Measurements from ENCODE around the gene KRTAP10-6. TPM values are rescaled to one million over a fixed set of nuclear protein-coding genes. Genes with fewer than 3 reads are reported as not detected.
A peak's percentile ranks its signal among the peaks of the same experiment; 100 is the strongest.

KRTAP10-6 gene
- total and polyA plus RNA-seq, 3 experiments from 2014 or later, result not detected

- Histone ChIP-seq H3K27ac (ENCODE audit: low read depth, low read length) (no peak overlapping the region), H3K4me3 (ENCODE audit: low read length) (no peak overlapping the region), H3K9me3 (ENCODE audit: low read length) (peaks cover 7% of the 10 kb centered on the region), H3K36me3 (ENCODE audit: insufficient read depth, low read length) (no peaks in the 10 kb centered on the region), H3K27me3 (ENCODE audit: insufficient read depth, low read length, poor library complexity, severe bottlenecking) (no peaks in the 10 kb centered on the region), H3K4me1 (ENCODE audit: insufficient read depth, low read length) (peaks cover 30% of the 10 kb centered on the region)
- Mint-ChIP-seq H3K4me1 (peaks cover 44 to 58% (median 46%) of the 10 kb centered on the region in 3 donors), H3K9me3 (peaks cover 20 to 44% (median 40%) of the 10 kb centered on the region in 5 donors), H3K4me3 (peak overlapping the region in 6 of 7 donors; percentile 10 to 72 (median 55)), H3K27ac (peak overlapping the region in 6 of 8 donors; percentile 54 to 85 (median 78)), H3K27me3 (no peaks in the 10 kb centered on the region), H3K36me3 (peaks cover 7 to 42% (median 15%) of the 10 kb centered on the region in 3 donors)
- peak in 2 of 5 donors; percentile 13 to 47 for DNase-seq
- CTCF ChIA-PET, result interaction anchor here (0.9 to 2.1 kb wide), 3 partner anchors 31 to 116 kb away, joined by 3 to 7 read pairs (median 3); partner anchors contain the start of gene KRTAP12-3
- POLR2A ChIA-PET, result no interaction called here
These were observed 34.0 kb upstream of the KRTAP10-6 start for GRCh38 chr21:44626262-44626661.

DNA sequence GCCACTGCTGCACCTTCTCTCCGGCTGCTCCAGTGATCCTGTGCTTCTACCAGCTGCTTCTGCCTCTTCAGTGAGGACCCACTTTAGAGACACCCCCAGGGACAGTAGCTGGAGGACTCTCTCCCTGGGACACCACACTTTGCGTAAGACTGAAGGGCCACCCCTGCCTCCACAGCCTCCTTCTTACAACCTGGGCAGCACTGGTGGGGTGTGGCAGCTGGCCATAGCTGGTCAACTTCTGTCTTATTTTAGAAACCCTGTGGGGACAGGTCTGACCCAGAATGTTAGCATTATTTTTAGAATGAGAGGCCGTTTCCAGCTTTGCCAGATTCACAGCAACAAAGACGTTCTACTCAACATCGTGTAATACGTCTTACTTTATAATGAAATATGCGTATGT is 33.5 kb upstream of the KRTAP10-6 start:
- H3K27me3 Mint-ChIP-seq, result no peaks in the 10 kb centered on the region
- POLR2A ChIA-PET, result no interaction called here
- peaks cover 40 to 53% (median 41%) of the 10 kb centered on the region in 3 donors for H3K4me1 Mint-ChIP-seq

DNA sequence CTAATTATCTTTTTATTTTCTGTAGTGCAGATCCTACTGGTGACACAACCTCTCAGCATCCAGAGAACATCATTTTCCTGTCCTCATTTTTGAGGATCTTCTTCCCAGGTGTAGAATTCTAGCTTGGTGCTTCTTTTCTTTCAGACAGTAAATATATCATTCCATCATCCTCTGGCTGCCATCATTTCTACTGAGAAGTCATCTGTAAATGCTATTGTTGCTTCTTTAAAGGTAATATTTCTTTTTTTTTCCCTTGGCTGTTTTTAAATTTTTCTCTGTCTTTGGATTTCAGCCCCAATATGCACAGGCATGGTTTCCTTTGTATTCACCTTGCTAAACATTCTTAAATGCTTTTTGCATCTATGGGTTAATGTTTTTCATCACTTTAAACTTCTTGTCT is 31.3 kb upstream of the KRTAP10-6 start:
- CTCF ChIA-PET, result no interaction called here
- DNase-seq, result no peak
- H3K4me1 ChIP-seq (ENCODE audit: insufficient read depth, low read length), result peaks cover 27% of the 10 kb centered on the region
- H3K27me3 ChIP-seq (ENCODE audit: insufficient read depth, low read length, poor library complexity, severe bottlenecking), result no peaks in the 10 kb centered on the region
- peak overlapping the region in 1 of 7 donors; percentile 32 for H3K4me3 Mint-ChIP-seq
- peaks cover 44 to 52% (median 47%) of the 10 kb centered on the region in 3 donors for H3K4me1 Mint-ChIP-seq
- H3K27ac Mint-ChIP-seq, result peak overlapping the region in 1 of 8 donors; percentile 12
- no peaks in the 10 kb centered on the region for H3K27me3 Mint-ChIP-seq
- H3K36me3 ChIP-seq (ENCODE audit: insufficient read depth, low read length), result no peaks in the 10 kb centered on the region
- no peak overlapping the region for H3K4me3 ChIP-seq (ENCODE audit: low read length)
- POLR2A ChIA-PET, result no interaction called here
- peaks cover 7% of the 10 kb centered on the region for H3K9me3 ChIP-seq (ENCODE audit: low read length)
- peaks cover 30 to 49% (median 45%) of the 10 kb centered on the region in 5 donors for H3K9me3 Mint-ChIP-seq
- no peak overlapping the region for H3K27ac ChIP-seq (ENCODE audit: low read depth, low read length)
- peaks cover 13 to 48% (median 21%) of the 10 kb centered on the region in 3 donors for H3K36me3 Mint-ChIP-seq

More for the DNA sequence above, 33.5 kb upstream of the KRTAP10-6 start:
- Mint-ChIP-seq H3K4me3 (peak overlapping the region in 2 of 7 donors; percentile 34 to 54), H3K9me3 (peaks cover 18 to 43% (median 36%) of the 10 kb centered on the region in 5 donors), H3K36me3 (peaks cover 5 to 39% (median 13%) of the 10 kb centered on the region in 3 donors), H3K27ac (peak overlapping the region in 3 of 8 donors; percentile 66 to 85 (median 72))
- CTCF ChIA-PET, result interaction anchor here (0.9 to 2.1 kb wide), 3 partner anchors 32 to 115 kb away, joined by 3 to 7 read pairs (median 3); partner anchors contain the start of gene KRTAP12-3
- Histone ChIP-seq H3K36me3 (ENCODE audit: insufficient read depth, low read length) (no peaks in the 10 kb centered on the region), H3K4me1 (ENCODE audit: insufficient read depth, low read length) (peaks cover 30% of the 10 kb centered on the region), H3K4me3 (ENCODE audit: low read length) (no peak overlapping the region), H3K27me3 (ENCODE audit: insufficient read depth, low read length, poor library complexity, severe bottlenecking) (no peaks in the 10 kb centered on the region), H3K27ac (ENCODE audit: low read depth, low read length) (no peak overlapping the region), H3K9me3 (ENCODE audit: low read length) (peaks cover 7% of the 10 kb centered on the region)
- DNase-seq, result no peak

DNA sequence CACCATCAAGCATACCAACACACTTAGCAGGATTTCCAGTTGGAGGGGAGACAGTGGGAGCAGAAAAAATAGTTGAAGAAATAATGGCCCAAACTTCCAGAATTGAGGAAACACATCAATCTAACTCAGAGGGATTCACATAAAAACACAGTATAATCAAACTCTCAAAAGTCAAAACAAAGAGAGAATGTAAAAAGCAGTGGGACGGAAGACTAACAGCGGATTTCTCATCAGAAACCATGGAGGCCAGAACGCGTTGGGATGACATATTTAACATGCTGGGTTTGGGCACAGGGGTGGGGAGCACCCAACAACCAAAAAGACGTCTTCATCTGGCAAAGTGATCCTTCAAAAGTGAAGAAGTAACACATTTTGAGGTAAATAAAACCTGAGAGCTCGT is 27.6 kb upstream of the KRTAP10-6 start:
- Mint-ChIP-seq H3K4me1 (peaks cover 47 to 60% (median 56%) of the 10 kb centered on the region in 3 donors), H3K36me3 (peaks cover 15 to 48% (median 21%) of the 10 kb centered on the region in 3 donors), H3K27me3 (no peaks in the 10 kb centered on the region), H3K9me3 (peaks cover 30 to 49% (median 45%) of the 10 kb centered on the region in 5 donors), H3K27ac (peak overlapping the region in 7 of 8 donors; percentile 44 to 95 (median 91)), H3K4me3 (peak overlapping the region in 3 of 7 donors; percentile 18 to 44 (median 20))
- Histone ChIP-seq H3K36me3 (ENCODE audit: insufficient read depth, low read length) (no peaks in the 10 kb centered on the region), H3K4me3 (ENCODE audit: low read length) (no peak overlapping the region), H3K27me3 (ENCODE audit: insufficient read depth, low read length, poor library complexity, severe bottlenecking) (no peaks in the 10 kb centered on the region), H3K4me1 (ENCODE audit: insufficient read depth, low read length) (peaks cover 47% of the 10 kb centered on the region), H3K27ac (ENCODE audit: low read depth, low read length) (no peak overlapping the region), H3K9me3 (ENCODE audit: low read length) (peaks cover 7% of the 10 kb centered on the region)
- no peak for DNase-seq
- ChIA-PET POLR2A (interaction anchor here (1.9 kb wide), 1 partner anchor 38 kb away, joined by 23 read pairs; the partner anchor contains the start of gene KRTAP12-3), CTCF (interaction anchor here (1.3 to 3.1 kb wide), 5 partner anchors 18 to 110 kb away, joined by 3 to 14 read pairs (median 5); partner anchors contain the start of genes KRTAP10-10 and KRTAP12-3)

GRCh38 chr21:44618909-44619308 is 26.6 kb upstream of the KRTAP10-6 start:
- DNase-seq, result peak; percentile 20 to 81 (median 70)
- ChIA-PET POLR2A (interaction anchor here (1.2 to 1.9 kb wide), 2 partner anchors 35 to 39 kb away, joined by 4 to 23 read pairs; partner anchors contain the start of gene KRTAP12-3), CTCF (interaction anchor here (0.7 to 3.1 kb wide), 10 partner anchors 11 to 175 kb away, joined by 3 to 14 read pairs (median 4); partner anchors contain the start of genes KRTAP10-10, KRTAP10-5 and KRTAP12-3)
- Histone ChIP-seq H3K27ac (ENCODE audit: low read depth, low read length) (peak overlapping the region; percentile 57), H3K9me3 (ENCODE audit: low read length) (peaks cover 7% of the 10 kb centered on the region), H3K4me3 (ENCODE audit: low read length) (peak overlapping the region; percentile 5), H3K4me1 (ENCODE audit: insufficient read depth, low read length) (peaks cover 47% of the 10 kb centered on the region), H3K27me3 (ENCODE audit: insufficient read depth, low read length, poor library complexity, severe bottlenecking) (no peaks in the 10 kb centered on the region), H3K36me3 (ENCODE audit: insufficient read depth, low read length) (no peaks in the 10 kb centered on the region)
- Mint-ChIP-seq H3K27ac (peak overlapping the region; percentile 70 to 95 (median 91)), H3K27me3 (peaks cover 0 to 2% of the 10 kb centered on the region in 2 donors), H3K4me3 (peak overlapping the region; percentile 16 to 86 (median 73)), H3K9me3 (peaks cover 29 to 41% (median 37%) of the 10 kb centered on the region in 5 donors), H3K36me3 (peaks cover 13 to 40% (median 21%) of the 10 kb centered on the region in 3 donors), H3K4me1 (peaks cover 45 to 64% (median 54%) of the 10 kb centered on the region in 3 donors)

DNA sequence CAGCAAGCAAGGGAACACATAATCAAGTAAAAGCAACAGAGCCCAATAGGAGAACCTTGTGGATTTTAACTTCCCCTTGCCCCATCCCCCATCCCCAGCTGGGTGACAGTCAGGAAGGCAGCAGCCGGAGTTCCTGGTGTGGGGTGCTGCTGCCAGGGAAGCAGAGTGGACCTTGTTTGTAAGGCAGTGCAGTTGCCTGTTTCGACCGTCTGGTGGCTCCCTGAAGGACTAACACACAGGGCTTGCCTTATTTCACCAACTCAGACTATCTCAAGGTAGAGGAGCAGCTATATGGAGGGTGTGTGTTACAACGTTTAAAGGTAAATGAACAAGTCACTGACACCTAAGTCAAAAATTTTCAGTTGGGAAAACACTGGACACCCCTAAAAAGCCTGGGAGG is 26.2 kb upstream of the KRTAP10-6 start:
- H3K27ac ChIP-seq (ENCODE audit: low read depth, low read length), result peak overlapping the region; percentile 57
- peaks cover 12 to 36% (median 19%) of the 10 kb centered on the region in 3 donors for H3K36me3 Mint-ChIP-seq
- H3K4me3 ChIP-seq (ENCODE audit: low read length), result peak overlapping the region; percentile 5
- CTCF ChIA-PET, result interaction anchor here (0.7 to 3.1 kb wide), 10 partner anchors 12 to 175 kb away, joined by 3 to 14 read pairs (median 4); partner anchors contain the start of genes KRTAP10-10, KRTAP10-5 and KRTAP12-3
- H3K27ac Mint-ChIP-seq, result peak overlapping the region; percentile 70 to 95 (median 91)
- DNase-seq, result no peak
- H3K4me1 Mint-ChIP-seq, result peaks cover 44 to 62% (median 54%) of the 10 kb centered on the region in 3 donors
- H3K4me1 ChIP-seq (ENCODE audit: insufficient read depth, low read length), result peaks cover 47% of the 10 kb centered on the region
- peak overlapping the region; percentile 16 to 86 (median 73) for H3K4me3 Mint-ChIP-seq
- no peaks in the 10 kb centered on the region for H3K27me3 ChIP-seq (ENCODE audit: insufficient read depth, low read length, poor library complexity, severe bottlenecking)
- H3K36me3 ChIP-seq (ENCODE audit: insufficient read depth, low read length), result no peaks in the 10 kb centered on the region
- H3K9me3 ChIP-seq (ENCODE audit: low read length), result peaks cover 6% of the 10 kb centered on the region
- H3K9me3 Mint-ChIP-seq, result peaks cover 25 to 37% (median 33%) of the 10 kb centered on the region in 5 donors
- peaks cover 0 to 2% of the 10 kb centered on the region in 2 donors for H3K27me3 Mint-ChIP-seq
- POLR2A ChIA-PET, result interaction anchor here (0.6 to 1.9 kb wide), 3 partner anchors 35 to 137 kb away, joined by 4 to 23 read pairs (median 4); partner anchors contain the start of gene KRTAP12-3

DNA sequence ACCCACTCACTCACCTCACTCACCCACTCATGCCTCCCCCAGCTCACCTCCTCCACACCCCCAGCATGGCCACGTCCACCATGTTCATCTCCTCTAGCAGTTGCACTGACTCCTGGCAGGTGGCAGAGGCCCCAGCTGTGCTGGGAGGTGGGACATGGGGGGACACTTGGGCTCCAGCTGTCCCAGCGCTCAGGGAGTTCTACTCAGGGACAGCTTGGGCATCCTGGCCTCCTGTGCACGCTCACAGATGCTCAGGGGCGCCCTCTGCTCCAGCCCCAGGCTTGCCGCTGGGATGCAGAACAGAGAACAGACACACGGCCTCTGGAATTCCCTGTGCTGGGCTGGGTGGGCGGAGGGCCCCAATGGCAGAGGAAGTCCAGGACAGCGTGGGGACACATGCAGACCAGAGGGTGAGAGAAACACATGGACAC is 24.8 kb upstream of the KRTAP10-6 start:
- H3K36me3 ChIP-seq (ENCODE audit: insufficient read depth, low read length), result no peaks in the 10 kb centered on the region
- Mint-ChIP-seq H3K27me3 (peaks cover 0 to 2% of the 10 kb centered on the region in 2 donors), H3K9me3 (peaks cover 18 to 27% (median 24%) of the 10 kb centered on the region in 5 donors), H3K27ac (peak overlapping the region in 5 of 8 donors; percentile 33 to 83 (median 39)), H3K4me1 (peaks cover 42 to 59% (median 54%) of the 10 kb centered on the region in 3 donors), H3K4me3 (peak overlapping the region in 2 of 7 donors; percentile 20 to 78), H3K36me3 (peaks cover 10 to 25% (median 17%) of the 10 kb centered on the region in 3 donors)
- ChIA-PET POLR2A (no interaction called here), CTCF (interaction anchor here (3.1 kb wide), 1 partner anchor 107 kb away, joined by 14 read pairs; no protein-coding TSS in a partner anchor)
- H3K4me3 ChIP-seq (ENCODE audit: low read length), result no peak overlapping the region
- DNase-seq, result no peak
- H3K27me3 ChIP-seq (ENCODE audit: insufficient read depth, low read length, poor library complexity, severe bottlenecking), result no peaks in the 10 kb centered on the region
- H3K9me3 ChIP-seq (ENCODE audit: low read length), result no peaks in the 10 kb centered on the region
- H3K4me1 ChIP-seq (ENCODE audit: insufficient read depth, low read length), result peaks cover 47% of the 10 kb centered on the region
- no peak overlapping the region for H3K27ac ChIP-seq (ENCODE audit: low read depth, low read length)
